Left hindlimb (tissue), 1 donor: Measurements from ENCODE around the gene NALCN.

ENCODE experiments used
- DNase-seq: peaks from one replicate; pipeline ENCODE4 v3.0.0-alpha.2; 2018

Gene NALCN

GRCh38 chr13:101013245-101013644 lies 403.1 kb downstream of the NALCN start:
- DNase-seq: no peak

- no peak for DNase-seq
Measured at GRCh38 chr13:101010100-101010499, 406.2 kb downstream of the NALCN start.

GRCh38 chr13:101007245-101007644 lies 409.1 kb downstream of the NALCN start:
- DNase-seq: no peak
